HepG2 (cell line): Measurements from ENCODE around the gene PCBP4. TPM values are rescaled to one million over a fixed set of nuclear protein-coding genes. Genes with fewer than 3 reads are reported as not detected.
A peak's percentile ranks its signal among the peaks of the same experiment; 100 is the strongest.

Experiments
- ATF6 ChIP-seq: sonication (generic); formaldehyde crosslinking; conservative IDR thresholded peaks from 2 replicates; pipeline ENCODE4 v1.4.0; 2020; ENCODE audit warnings: missing genetic modification reagents
- CBX5 ChIP-seq: sonication (generic); formaldehyde crosslinking; IDR thresholded peaks from 2 replicates; pipeline ENCODE4 v1.4.0; 2020; ENCODE audit warnings: missing genetic modification reagents, borderline replicate concordance
- FOXP4 ChIP-seq: sonication (generic); formaldehyde crosslinking; IDR thresholded peaks from 2 replicates; pipeline ENCODE4 v1.4.0; 2020; ENCODE audit warnings: missing genetic modification reagents
- HOXA3 ChIP-seq: sonication (generic); formaldehyde crosslinking; IDR thresholded peaks from 2 replicates; pipeline ENCODE4 v1.5.0; 2020; ENCODE audit warnings: missing genetic modification reagents
- KDM5A ChIP-seq: fragments of 200-600 bp; sonication (generic); IDR thresholded peaks from 2 replicates; pipeline ENCODE4 v1.7.0; 2018; ENCODE audit warnings: antibody characterized with exemption, mild to moderate bottlenecking, low read length, borderline replicate concordance
- KMT2A ChIP-seq: sonication (generic); formaldehyde crosslinking; IDR thresholded peaks from 2 replicates; pipeline ENCODE4 v1.4.0; 2020; ENCODE audit warnings: missing genetic modification reagents
- MATR3 ChIP-seq: sonication (generic); formaldehyde crosslinking; IDR thresholded peaks from 2 replicates; pipeline ENCODE4 v1.4.0; 2020; ENCODE audit warnings: missing genetic modification reagents
- PATZ1 ChIP-seq: sonication (generic); formaldehyde crosslinking; IDR thresholded peaks from 2 replicates; pipeline ENCODE4 v1.4.0; 2020; ENCODE audit warnings: missing genetic modification reagents
- PLSCR1 ChIP-seq: sonication (generic); formaldehyde crosslinking; IDR thresholded peaks from 2 replicates; pipeline ENCODE4 v1.5.0; 2020; ENCODE audit warnings: missing genetic modification reagents, mild to moderate bottlenecking, borderline replicate concordance
- TRIM24 ChIP-seq: sonication (generic); formaldehyde crosslinking; IDR thresholded peaks from 2 replicates; pipeline ENCODE4 v1.8.0; 2022; ENCODE audit warnings: mild to moderate bottlenecking, missing genetic modification reagents
- ZFP1 ChIP-seq: IDR thresholded peaks from 2 replicates; pipeline ENCODE4 v1.6.1; 2016
- ZNF282 ChIP-seq: fragments of 450-650 bp; IDR thresholded peaks from 2 replicates; pipeline ENCODE4 v1.6.1; 2018; ENCODE audit not compliant: partially characterized antibody
- ZNF326 ChIP-seq: sonication (generic); formaldehyde crosslinking; IDR thresholded peaks from 2 replicates; pipeline ENCODE4 v1.4.0; 2020; ENCODE audit warnings: missing genetic modification reagents, borderline replicate concordance
- ZNF350 ChIP-seq: sonication (generic); formaldehyde crosslinking; IDR thresholded peaks from 2 replicates; pipeline ENCODE4 v1.4.0; 2020; ENCODE audit warnings: mild to moderate bottlenecking, low read depth, missing genetic modification reagents, borderline replicate concordance
- ZNF564 ChIP-seq: sonication (generic); formaldehyde crosslinking; IDR thresholded peaks from 2 replicates; pipeline ENCODE4 v1.8.1; 2023; ENCODE audit warnings: mild to moderate bottlenecking, missing genetic modification reagents
- ZNF577 ChIP-seq: sonication (generic); formaldehyde crosslinking; IDR thresholded peaks from 2 replicates; pipeline ENCODE4 v1.4.0; 2020; ENCODE audit warnings: mild to moderate bottlenecking, low read depth, missing genetic modification reagents, borderline replicate concordance
- ZNF746 ChIP-seq: sonication (generic); formaldehyde crosslinking; IDR thresholded peaks from 2 replicates; pipeline ENCODE4 v1.8.0; 2022; ENCODE audit warnings: mild to moderate bottlenecking, missing genetic modification reagents
- ZSCAN30 ChIP-seq: sonication (generic); formaldehyde crosslinking; IDR thresholded peaks from 2 replicates; pipeline ENCODE4 v1.5.0; 2020; ENCODE audit warnings: mild to moderate bottlenecking, missing genetic modification reagents
- ZSCAN9 ChIP-seq: IDR thresholded peaks from 2 replicates; pipeline ENCODE4 v1.6.1; 2016; ENCODE audit warnings: borderline replicate concordance
- polyA plus RNA-seq, 8 experiments: library from polyadenylated mRNA; depleted of rRNA in 3 of 8; stranded (reverse) in 7 of 8; unstranded in 1 of 8; fragments of >200 nt; fragmentation: Illumina TruSeq in 4 of 8; extraction: Trizol in 4 of 8; gene quantifications; 2 replicates each; pipeline versions ENCODE4 v1.2.1 to v1.2.3, GENCODE V29; 2011 to 2016; ENCODE audit warnings: low read depth in 4 of 8, missing spikeins in 1 of 8, mixed read lengths in 1 of 8; ENCODE audit not compliant: insufficient read depth in 1 of 8
- total RNA-seq, 5 experiments: library from RNA; depleted of rRNA; stranded (reverse); fragments of >200 nt; fragmentation: Illumina TruSeq; extraction: Trizol; gene quantifications; 2 replicates each; pipeline ENCODE4 v1.2.3, GENCODE V29; 2016; ENCODE audit warnings: low read depth in 1 of 5
- TF ChIP-seq, protein P1 (sequence below): sonication (generic); formaldehyde crosslinking; IDR thresholded peaks from 2 replicates; pipeline ENCODE4 v1.9.0; 2021; ENCODE audit warnings: missing genetic modification reagents, borderline replicate concordance
- TF ChIP-seq, protein P2 (sequence below): sonication (generic); formaldehyde crosslinking; IDR thresholded peaks from 2 replicates; pipeline ENCODE4 v1.5.0; 2020; ENCODE audit warnings: missing genetic modification reagents

Gene PCBP4
- total and polyA plus RNA-seq, 2 of the 13 experiments (the other 11 are each of a cell fraction or from before 2014, with no cell fraction given) = 36.8 to 51.3 TPM

- TF ChIP-seq, protein P1, sequence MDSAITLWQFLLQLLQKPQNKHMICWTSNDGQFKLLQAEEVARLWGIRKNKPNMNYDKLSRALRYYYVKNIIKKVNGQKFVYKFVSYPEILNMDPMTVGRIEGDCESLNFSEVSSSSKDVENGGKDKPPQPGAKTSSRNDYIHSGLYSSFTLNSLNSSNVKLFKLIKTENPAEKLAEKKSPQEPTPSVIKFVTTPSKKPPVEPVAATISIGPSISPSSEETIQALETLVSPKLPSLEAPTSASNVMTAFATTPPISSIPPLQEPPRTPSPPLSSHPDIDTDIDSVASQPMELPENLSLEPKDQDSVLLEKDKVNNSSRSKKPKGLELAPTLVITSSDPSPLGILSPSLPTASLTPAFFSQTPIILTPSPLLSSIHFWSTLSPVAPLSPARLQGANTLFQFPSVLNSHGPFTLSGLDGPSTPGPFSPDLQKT (CRISPR knock-in tag) = no peak
- TF ChIP-seq ZNF746 (CRISPR knock-in tag) (no peak), PLSCR1 (CRISPR knock-in tag) (no peak), MATR3 (no peak), TRIM24 (CRISPR knock-in tag) (no peak), CBX5 (CRISPR knock-in tag) (peak; percentile 52; the same call in 1 of the 2 replicates), ZSCAN30 (CRISPR knock-in tag) (no peak), ATF6 (CRISPR knock-in tag) (no peak), ZNF577 (CRISPR knock-in tag) (no peak), PATZ1 (peak; percentile 80), ZNF326 (CRISPR knock-in tag) (no peak), ZNF282 (no peak), KMT2A (CRISPR knock-in tag) (no peak), HOXA3 (peak; percentile 52; the same call in 1 of the 2 replicates), ZFP1 (CRISPR knock-in tag) (no peak), ZNF564 (CRISPR knock-in tag) (no peak), FOXP4 (CRISPR knock-in tag) (peak; percentile 31; the same call in 1 of the 2 replicates), KDM5A (no peak), ZNF350 (CRISPR knock-in tag) (no peak), ZSCAN9 (CRISPR knock-in tag) (no peak)
- TF ChIP-seq, protein P2, sequence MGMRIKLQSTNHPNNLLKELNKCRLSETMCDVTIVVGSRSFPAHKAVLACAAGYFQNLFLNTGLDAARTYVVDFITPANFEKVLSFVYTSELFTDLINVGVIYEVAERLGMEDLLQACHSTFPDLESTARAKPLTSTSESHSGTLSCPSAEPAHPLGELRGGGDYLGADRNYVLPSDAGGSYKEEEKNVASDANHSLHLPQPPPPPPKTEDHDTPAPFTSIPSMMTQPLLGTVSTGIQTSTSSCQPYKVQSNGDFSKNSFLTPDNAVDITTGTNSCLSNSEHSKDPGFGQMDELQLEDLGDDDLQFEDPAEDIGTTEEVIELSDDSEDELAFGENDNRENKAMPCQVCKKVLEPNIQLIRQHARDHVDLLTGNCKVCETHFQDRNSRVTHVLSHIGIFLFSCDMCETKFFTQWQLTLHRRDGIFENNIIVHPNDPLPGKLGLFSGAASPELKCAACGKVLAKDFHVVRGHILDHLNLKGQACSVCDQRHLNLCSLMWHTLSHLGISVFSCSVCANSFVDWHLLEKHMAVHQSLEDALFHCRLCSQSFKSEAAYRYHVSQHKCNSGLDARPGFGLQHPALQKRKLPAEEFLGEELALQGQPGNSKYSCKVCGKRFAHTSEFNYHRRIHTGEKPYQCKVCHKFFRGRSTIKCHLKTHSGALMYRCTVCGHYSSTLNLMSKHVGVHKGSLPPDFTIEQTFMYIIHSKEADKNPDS (CRISPR knock-in tag) = no peak
Observed at GRCh38 chr3:52001443-52001974, 34.3 kb upstream of the PCBP4 start (continued).
